Upper lobe of left lung (tissue), 6 donors: ENCODE data around the gene NTF4. TPM values are rescaled to one million over a fixed set of nuclear protein-coding genes. Genes with fewer than 3 reads are reported as not detected.
A peak's percentile ranks its signal among the peaks of the same experiment; 100 is the strongest.

Source experiments
- ATAC-seq, 2 donors: fragments of 200-7000 bp; cut with Tn5 transposase; one replicate each; pipeline ENCODE4 v1.9.1; 2022; ENCODE audit warnings: mild to moderate bottlenecking in 2 of 2, moderate library complexity in 2 of 2; ENCODE audit not compliant: low FRiP score in 2 of 2
- DNase-seq, 2 donors: peaks; one replicate each; pipeline ENCODE4 v3.0.0-alpha.2; 2019 to 2020
- H3K27ac ChIP-seq, 4 donors: fragments of 200-600 bp; sonication (generic); one replicate each; pipeline ENCODE4 v1.5.1; 2016 to 2019
- H3K27me3 ChIP-seq, 4 donors: fragments of 200-600 bp; sonication (generic); one replicate each; pipeline ENCODE4 v1.5.1; 2017 to 2019
- H3K36me3 ChIP-seq, 4 donors: fragments of 200-600 bp; sonication (generic); one replicate each; pipeline ENCODE4 v1.5.1; 2016 to 2019
- H3K4me1 ChIP-seq, 4 donors: fragments of 200-600 bp; sonication (generic); one replicate each; pipeline ENCODE4 v1.5.1; 2018 to 2019
- H3K4me3 ChIP-seq, 4 donors: fragments of 200-600 bp; sonication (generic); one replicate each; pipeline ENCODE4 v1.5.1; 2017 to 2019; ENCODE audit warnings: mild to moderate bottlenecking in 2 of 4, moderate library complexity in 1 of 4
- H3K9me3 ChIP-seq, 4 donors: fragments of 200-600 bp; sonication (generic); one replicate each; pipeline ENCODE4 v1.5.1; 2018 to 2019
- EP300 ChIP-seq, 4 donors: sonication (generic); formaldehyde crosslinking; IDR thresholded peaks; one replicate each; pipeline ENCODE4 v1.5.1; 2017; ENCODE audit warnings: antibody characterized with exemption in 4 of 4, control low read depth in 2 of 4
- POLR2A ChIP-seq, 4 donors: fragments of 450-650 bp; IDR thresholded peaks; one replicate each; pipeline ENCODE4 v1.5.1; 2016 to 2017; ENCODE audit warnings: antibody characterized with exemption in 4 of 4, mild to moderate bottlenecking in 2 of 4
- POLR2AphosphoS5 ChIP-seq, 2 donors: sonication (generic); formaldehyde crosslinking; IDR thresholded peaks; one replicate each; pipeline ENCODE4 v1.5.1; 2017; ENCODE audit warnings: antibody characterized with exemption in 2 of 2
- WGBS, 2 donors: methylation state at CpG; one replicate each; pipeline ENCODE4 v1.1.5; 2017 to 2018; 5-methylcytosine and 5-hydroxymethylcytosine counted together
- total RNA-seq, 6 donors: library from RNA; depleted of rRNA in 4 of 6; stranded (reverse); fragments of >200 nt in 4 of 6; gene quantifications; one replicate each; pipeline versions ENCODE4 v1.1.0 to v1.2.1, GENCODE V29; 2016 to 2021
- TF ChIP-seq, protein P1 (sequence below), 6 experiments: fragments of 450-650 bp in 4 of 6; fragments of 200-600 bp in 2 of 6; sonication (generic) in 2 of 6; IDR thresholded peaks; one replicate each; pipeline ENCODE4 v1.5.1; 2016 to 2019; ENCODE audit warnings: antibody characterized with exemption in 6 of 6
- donor health status: DM: no; HTN: no; CAD: no; lungs with moderate emphysema.
- donor health status: DM: no; HTN: yes; CAD: no; lungs with severe emphysema.

Gene NTF4
- total RNA-seq, 6 donors from 2014 or later: 1.2 to 10.5 (median 4.9) TPM

DNA sequence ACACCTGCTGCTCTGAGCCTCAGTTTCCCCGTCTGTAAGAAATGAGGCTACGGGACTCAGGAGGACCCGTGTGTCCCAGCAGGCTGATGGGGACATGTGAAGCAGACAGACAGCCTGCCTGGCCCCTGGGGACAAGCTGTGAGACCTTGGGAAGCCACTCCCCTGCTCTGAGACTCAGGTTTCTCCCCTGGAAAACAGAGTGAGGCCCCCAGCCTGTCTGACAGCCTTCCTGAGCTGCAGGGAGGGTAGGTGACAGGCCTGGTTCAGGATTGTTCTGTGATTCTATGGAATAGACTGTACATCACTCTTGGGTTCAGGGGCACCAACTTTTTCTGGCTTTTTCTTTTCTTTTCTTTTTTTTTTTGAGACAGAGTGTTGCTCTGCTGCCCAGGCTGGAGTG, 2.9 kb upstream of the NTF4 start:
- no peaks in the 10 kb centered on the region for H3K36me3 ChIP-seq
- no peak overlapping the region for H3K4me3 ChIP-seq
- no peak overlapping the region for H3K27ac ChIP-seq
- peaks cover 7 to 21% (median 11%) of the 10 kb centered on the region in 4 donors for H3K4me1 ChIP-seq
- 50 to 64% methylated on average over 1 to 3 of the region's 3 CpGs for WGBS, 2 donors
- TF ChIP-seq POLR2A (IDR thresholded peaks at IDR 0.05): no peak
- no peak for TF ChIP-seq POLR2AphosphoS5 (IDR thresholded peaks at IDR 0.05)
- no peak for TF ChIP-seq EP300 (IDR thresholded peaks at IDR 0.05)
- TF ChIP-seq, protein P1, sequence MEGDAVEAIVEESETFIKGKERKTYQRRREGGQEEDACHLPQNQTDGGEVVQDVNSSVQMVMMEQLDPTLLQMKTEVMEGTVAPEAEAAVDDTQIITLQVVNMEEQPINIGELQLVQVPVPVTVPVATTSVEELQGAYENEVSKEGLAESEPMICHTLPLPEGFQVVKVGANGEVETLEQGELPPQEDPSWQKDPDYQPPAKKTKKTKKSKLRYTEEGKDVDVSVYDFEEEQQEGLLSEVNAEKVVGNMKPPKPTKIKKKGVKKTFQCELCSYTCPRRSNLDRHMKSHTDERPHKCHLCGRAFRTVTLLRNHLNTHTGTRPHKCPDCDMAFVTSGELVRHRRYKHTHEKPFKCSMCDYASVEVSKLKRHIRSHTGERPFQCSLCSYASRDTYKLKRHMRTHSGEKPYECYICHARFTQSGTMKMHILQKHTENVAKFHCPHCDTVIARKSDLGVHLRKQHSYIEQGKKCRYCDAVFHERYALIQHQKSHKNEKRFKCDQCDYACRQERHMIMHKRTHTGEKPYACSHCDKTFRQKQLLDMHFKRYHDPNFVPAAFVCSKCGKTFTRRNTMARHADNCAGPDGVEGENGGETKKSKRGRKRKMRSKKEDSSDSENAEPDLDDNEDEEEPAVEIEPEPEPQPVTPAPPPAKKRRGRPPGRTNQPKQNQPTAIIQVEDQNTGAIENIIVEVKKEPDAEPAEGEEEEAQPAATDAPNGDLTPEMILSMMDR (IDR thresholded peaks at IDR 0.05): no peak
- DNase-seq (no peak), ATAC-seq (no peak)
- no peaks in the 10 kb centered on the region for H3K9me3 ChIP-seq
- H3K27me3 ChIP-seq: peaks cover 3 to 36% (median 15%) of the 10 kb centered on the region in 4 donors

DNA sequence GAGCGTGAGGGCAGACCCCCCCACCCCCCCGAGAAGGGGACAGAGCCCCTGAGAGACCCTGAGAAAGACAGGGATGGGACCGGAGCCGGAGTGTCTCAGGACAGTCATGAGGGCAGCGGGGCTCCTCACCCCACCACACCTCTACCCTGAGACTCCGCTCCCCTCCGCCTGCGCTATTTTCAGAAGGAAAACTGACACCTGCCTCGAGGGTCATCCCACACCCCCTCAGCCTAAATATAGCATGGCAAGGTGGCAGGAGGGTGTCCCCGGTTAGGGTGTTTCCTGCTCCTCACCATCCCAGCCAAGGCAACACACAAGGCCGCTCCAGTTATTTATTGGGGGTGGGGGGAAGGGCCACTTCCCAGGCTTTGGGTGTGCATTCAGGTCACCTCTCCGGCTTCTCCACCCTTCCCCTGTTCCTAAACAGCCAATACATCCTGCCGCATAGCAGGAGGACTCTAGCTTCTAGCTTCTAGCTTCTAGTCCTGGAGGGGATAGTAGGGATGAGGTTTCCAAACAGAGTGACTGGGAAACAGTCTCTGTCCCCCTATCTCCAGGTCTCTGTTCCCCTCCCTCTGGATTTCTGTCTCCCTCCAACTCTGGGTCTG, 1.4 kb upstream of the NTF4 start:
- DNase-seq: no peak
- WGBS, 2 donors: 55 to 57% methylated on average over 11 to 12 of the region's 13 CpGs
- Histone ChIP-seq H3K27me3 (peaks cover 3 to 24% (median 9%) of the 10 kb centered on the region in 4 donors), H3K36me3 (no peaks in the 10 kb centered on the region), H3K27ac (no peak overlapping the region), H3K4me1 (peaks cover 7 to 10% (median 8%) of the 10 kb centered on the region in 4 donors), H3K9me3 (no peaks in the 10 kb centered on the region), H3K4me3 (no peak overlapping the region)
- TF ChIP-seq EP300 (IDR thresholded peaks at IDR 0.05) (no peak), POLR2A (IDR thresholded peaks at IDR 0.05) (no peak), POLR2AphosphoS5 (IDR thresholded peaks at IDR 0.05) (no peak)
- TF ChIP-seq, protein P1 (IDR thresholded peaks at IDR 0.05): no peak
- no peak for ATAC-seq

DNA sequence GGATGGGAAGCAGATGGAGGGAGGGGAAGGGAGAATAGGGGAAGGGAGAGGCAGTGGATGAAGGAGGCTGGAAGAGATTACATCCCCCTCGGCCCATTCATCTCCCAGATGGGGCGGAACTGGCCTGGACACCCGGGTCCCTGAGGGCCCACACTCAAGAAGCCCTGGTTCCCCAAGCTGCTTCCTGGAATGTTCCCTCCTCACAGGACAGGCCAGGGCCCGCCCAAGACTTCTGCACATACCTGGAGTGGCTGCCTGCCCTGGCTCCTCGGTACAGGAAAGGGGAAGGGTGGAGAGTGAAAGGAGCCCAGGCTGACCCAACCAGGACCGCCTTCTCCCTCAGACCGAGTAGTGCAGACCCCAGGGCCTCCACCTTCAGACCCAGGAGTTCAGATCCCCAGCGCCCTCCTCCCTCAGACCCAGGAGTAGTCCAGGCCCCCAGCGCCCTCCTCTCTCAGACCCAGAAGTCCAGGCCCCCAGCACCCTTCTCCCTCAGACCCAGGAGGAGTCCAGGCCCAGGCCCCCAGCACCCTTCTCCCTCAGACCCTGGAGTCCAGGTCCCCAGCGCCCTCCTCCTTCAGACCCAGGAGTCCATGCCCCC, 489 bp downstream of the NTF4 start:
- peak; percentile 34 to 75 for ATAC-seq
- DNase-seq: peak in 1 of 2 donors; percentile 57
- Histone ChIP-seq H3K27me3 (peaks cover 3 to 19% (median 9%) of the 10 kb centered on the region in 4 donors), H3K36me3 (no peaks in the 10 kb centered on the region), H3K9me3 (no peaks in the 10 kb centered on the region), H3K4me1 (peaks cover 7 to 10% (median 8%) of the 10 kb centered on the region in 4 donors), H3K4me3 (peak overlapping the region in 3 of 4 donors; percentile 26 to 36 (median 33)), H3K27ac (peak overlapping the region; percentile 1 to 29 (median 10))
- TF ChIP-seq POLR2A (IDR thresholded peaks at IDR 0.05): peak in 1 of 4 donors; percentile 20
- TF ChIP-seq, protein P1 (IDR thresholded peaks at IDR 0.05): no peak
- WGBS, 2 donors: 48 to 53% methylated on average over 6 to 10 of the region's 10 CpGs

DNA sequence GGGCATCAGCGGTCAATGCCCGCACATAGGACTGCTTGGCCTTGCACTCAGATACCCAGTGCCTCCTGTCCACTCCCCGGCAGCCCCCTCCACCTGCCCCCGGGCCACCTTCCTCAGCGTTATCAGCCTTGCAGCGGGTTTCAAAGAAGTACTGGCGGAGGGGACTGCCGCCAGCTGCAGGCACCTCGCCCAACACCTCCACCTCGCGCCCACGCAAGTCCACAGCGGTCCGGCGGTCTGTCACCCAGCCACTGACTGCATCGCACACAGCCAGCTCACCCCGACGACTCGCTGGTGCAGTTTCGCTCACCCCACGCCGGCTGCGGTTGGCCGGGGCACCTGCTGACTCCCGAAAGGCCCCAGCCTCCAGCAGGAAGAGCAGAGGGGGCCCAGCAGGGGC, 3.2 kb downstream of the NTF4 start:
- H3K4me3 ChIP-seq: no peak overlapping the region
- peaks cover 3 to 32% (median 12%) of the 10 kb centered on the region in 4 donors for H3K27me3 ChIP-seq

DNA sequence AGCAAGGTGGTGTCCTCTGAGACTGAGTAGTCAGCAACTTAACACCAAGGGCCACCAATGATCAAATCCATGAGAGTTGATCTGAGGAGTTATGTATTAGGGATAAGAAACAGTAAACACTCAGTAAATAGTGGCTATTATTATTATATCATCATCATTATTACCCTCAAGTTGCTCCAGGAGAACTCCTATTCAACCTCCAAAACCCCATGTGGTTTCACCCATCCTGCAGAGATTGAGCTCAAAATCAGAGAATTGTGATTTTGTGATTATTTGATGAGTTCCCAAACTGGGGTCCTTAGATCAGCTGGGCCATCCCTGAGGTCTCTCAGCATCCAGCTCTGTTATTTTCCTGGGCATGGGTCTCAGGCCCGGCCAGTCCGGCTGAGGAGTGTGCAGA, 3.6 kb downstream of the NTF4 start:
- no peaks in the 10 kb centered on the region for H3K9me3 ChIP-seq
- TF ChIP-seq EP300 (IDR thresholded peaks at IDR 0.05): no peak
- TF ChIP-seq POLR2A (IDR thresholded peaks at IDR 0.05): no peak
- TF ChIP-seq, protein P1 (IDR thresholded peaks at IDR 0.05): no peak
- no peak for TF ChIP-seq POLR2AphosphoS5 (IDR thresholded peaks at IDR 0.05)
- H3K36me3 ChIP-seq: no peaks in the 10 kb centered on the region
- no peak overlapping the region for H3K27ac ChIP-seq
- DNase-seq: no peak
- no peak overlapping the region for H3K4me3 ChIP-seq
- WGBS, 2 donors: 75 to 100% methylated on average over 2 of the region's 2 CpGs
- peaks cover 24 to 33% (median 27%) of the 10 kb centered on the region in 4 donors for H3K4me1 ChIP-seq
- no peak for ATAC-seq
- peaks cover 3 to 32% (median 12%) of the 10 kb centered on the region in 4 donors for H3K27me3 ChIP-seq

More for the DNA sequence above, 3.2 kb downstream of the NTF4 start:
- DNase-seq: peak in 1 of 2 donors; percentile 76
- Histone ChIP-seq H3K27ac (no peak overlapping the region), H3K36me3 (no peaks in the 10 kb centered on the region), H3K9me3 (no peaks in the 10 kb centered on the region), H3K4me1 (peaks cover 24 to 29% (median 24%) of the 10 kb centered on the region in 4 donors)
- WGBS, 2 donors: 55 to 59% methylated on average over 5 to 24 of the region's 25 CpGs
- TF ChIP-seq POLR2A (IDR thresholded peaks at IDR 0.05) (no peak), EP300 (IDR thresholded peaks at IDR 0.05) (no peak)
- no peak for ATAC-seq
